GM19372 (cell line): ENCODE results near the gene MYO1C.
"Not testable (repeated sequence)": the region's sequence is repeated elsewhere in the genome, so short reads cannot be mapped to it uniquely, and the experiment has no call there.

Experiments used
- ATAC-seq: cut with Tn5 transposase; IDR thresholded peaks from one replicate; pipeline ENCODE4 v1.9.1; 2021; ENCODE audit warnings: mild to moderate bottlenecking, low read depth, moderate library complexity; ENCODE audit not compliant: unreplicated experiment

Gene MYO1C

GRCh38 chr17:1469231-1469852 lies 23.1 kb downstream of the MYO1C start:
- ATAC-seq: no peak

- no peak for ATAC-seq
Observed at GRCh38 chr17:1467898-1468492, 24.5 kb downstream of the MYO1C start.

GRCh38 chr17:1467258-1467657 lies 25.2 kb downstream of the MYO1C start:
- ATAC-seq: no peak

GRCh38 chr17:1464186-1464585 lies 28.3 kb downstream of the MYO1C start:
- no peak for ATAC-seq

GRCh38 chr17:1462164-1463112 lies 30.0 kb downstream of the MYO1C start:
- ATAC-seq: no peak

GRCh38 chr17:1461198-1461944 lies 31.1 kb downstream of the MYO1C start:
- no peak for ATAC-seq

- ATAC-seq: no peak
Observed at GRCh38 chr17:1460233-1460632, 32.3 kb downstream of the MYO1C start.

GRCh38 chr17:1455797-1456599 lies 36.5 kb downstream of the MYO1C start, which contains the start of gene CRK:
CRK (minus strand) TSS chr17:1456232; CDS start chr17:1456117, 115 bp downstream.
- peak; percentile 90 for ATAC-seq

GRCh38 chr17:1455291-1455796 lies 37.1 kb downstream of the MYO1C start:
- ATAC-seq: peak; percentile 12

GRCh38 chr17:1454541-1454940 lies 37.9 kb downstream of the MYO1C start:
- no peak for ATAC-seq

- ATAC-seq: not testable (repeated sequence)
Observed at GRCh38 chr17:1453694-1454093, 38.8 kb downstream of the MYO1C start.

- no peak for ATAC-seq
Observed at GRCh38 chr17:1452836-1453235, 39.6 kb downstream of the MYO1C start.

GRCh38 chr17:1450261-1450660 lies 42.2 kb downstream of the MYO1C start:
- ATAC-seq: not testable (repeated sequence)

- ATAC-seq: no peak
Observed at GRCh38 chr17:1449412-1449967, 43.0 kb downstream of the MYO1C start.

GRCh38 chr17:1447052-1447451 lies 45.4 kb downstream of the MYO1C start:
- no peak for ATAC-seq

- no peak for ATAC-seq
Observed at GRCh38 chr17:1446201-1446600, 46.3 kb downstream of the MYO1C start.

GRCh38 chr17:1445695-1446094 lies 46.8 kb downstream of the MYO1C start:
- not testable (repeated sequence) for ATAC-seq

- ATAC-seq: not testable (repeated sequence)
Observed at GRCh38 chr17:1442721-1443120, 49.8 kb downstream of the MYO1C start.

GRCh38 chr17:1442187-1442586 lies 50.3 kb downstream of the MYO1C start:
- no peak for ATAC-seq
